Naive B cell (primary cell): Measurements from ENCODE around the gene TXNL4B. TPM values are rescaled to one million over a fixed set of nuclear protein-coding genes. Genes with fewer than 3 reads are reported as not detected.
A peak's percentile ranks its signal among the peaks of the same experiment; 100 is the strongest.
"Not testable (repeated sequence)": the region's sequence is repeated elsewhere in the genome, so short reads cannot be mapped to it uniquely, and the experiment has no call there.

ENCODE experiments used
- ATAC-seq, 2 donors: fragments of 150-1000 bp; cut with Tn5 transposase; 2 replicates each; pipeline ENCODE4 v1.10.0; 2021; ENCODE audit warnings: low read depth in 2 of 2, mild to moderate bottlenecking in 2 of 2, moderate library complexity in 2 of 2
- DNase-seq: peaks from one replicate; pipeline ENCODE4 v3.0.0; 2022
- H3K27ac Mint-ChIP-seq, 6 donors: one replicate each; pipeline ENCODE4 v1.8.0; 2020 to 2022; ENCODE audit warnings: mild to moderate bottlenecking in 6 of 6, mixed read lengths in 6 of 6, moderate library complexity in 5 of 6, inconsistent platforms in 2 of 6
- H3K27me3 Mint-ChIP-seq, 3 donors: one replicate each; pipeline ENCODE4 v1.8.0; 2021 to 2022; ENCODE audit warnings: mixed read lengths in 3 of 3, mild to moderate bottlenecking in 1 of 3
- H3K36me3 Mint-ChIP-seq, 2 donors: one replicate each; pipeline ENCODE4 v1.8.0; 2020 to 2022; ENCODE audit warnings: mixed read lengths in 2 of 2, inconsistent platforms in 1 of 2, mild to moderate bottlenecking in 1 of 2
- H3K4me1 Mint-ChIP-seq, 3 donors: one replicate each; pipeline ENCODE4 v1.8.0; 2020 to 2022; ENCODE audit warnings: mixed read lengths in 3 of 3, inconsistent platforms in 1 of 3, mild to moderate bottlenecking in 1 of 3, moderate library complexity in 1 of 3
- H3K4me3 Mint-ChIP-seq, 8 donors: one replicate each; pipeline ENCODE4 v1.8.0; 2020 to 2022; ENCODE audit warnings: mild to moderate bottlenecking in 8 of 8, mixed read lengths in 8 of 8, moderate library complexity in 8 of 8, inconsistent platforms in 2 of 8
- H3K9me3 Mint-ChIP-seq, 7 donors: one replicate each; pipeline ENCODE4 v1.8.0; 2020 to 2022; ENCODE audit warnings: mixed read lengths in 7 of 7, mild to moderate bottlenecking in 5 of 7, inconsistent platforms in 2 of 7, moderate library complexity in 1 of 7
- polyA plus RNA-seq, 6 donors: library from polyadenylated mRNA; unstranded; fragments of 300-500 nt; fragmentation: Illumina TruSeq; gene quantifications; one replicate each; pipeline ENCODE4 v1.2.3, GENCODE V29; 2021; ENCODE audit warnings: low read depth in 6 of 6

The TXNL4B gene
- polyA plus RNA-seq, 6 donors from 2014 or later = 11.1 to 19.8 (median 16.0) TPM

- no peak for DNase-seq
- no peak overlapping the region for H3K4me3 Mint-ChIP-seq
- H3K27me3 Mint-ChIP-seq = no peaks in the 10 kb centered on the region
- H3K27ac Mint-ChIP-seq = peak overlapping the region in 1 of 6 donors; percentile 24
- H3K4me1 Mint-ChIP-seq = peaks cover 0 to 10% (median 7%) of the 10 kb centered on the region in 3 donors
- H3K9me3 Mint-ChIP-seq = peaks cover 0 to 11% (median 4%) of the 10 kb centered on the region in 7 donors
- no peak for ATAC-seq
- H3K36me3 Mint-ChIP-seq = peaks cover 19 to 20% of the 10 kb centered on the region in 2 donors
These were observed 9.5 kb downstream of the TXNL4B start for GRCh38 chr16:72083778-72084404.

- H3K4me1 Mint-ChIP-seq, H3K27me3 Mint-ChIP-seq, H3K27ac Mint-ChIP-seq, H3K9me3 Mint-ChIP-seq, DNase-seq, ATAC-seq, H3K4me3 Mint-ChIP-seq, H3K36me3 Mint-ChIP-seq: not testable (repeated sequence)
These were observed 16.3 kb downstream of the TXNL4B start for GRCh38 chr16:72076991-72077706.

- not testable (repeated sequence) for DNase-seq, ATAC-seq, H3K36me3 Mint-ChIP-seq, H3K4me1 Mint-ChIP-seq, H3K4me3 Mint-ChIP-seq, H3K9me3 Mint-ChIP-seq, H3K27me3 Mint-ChIP-seq, H3K27ac Mint-ChIP-seq
These were observed 18.4 kb downstream of the TXNL4B start for GRCh38 chr16:72075067-72075466.

GRCh38 chr16:72073560-72074230 is 19.7 kb downstream of the TXNL4B start:
- ATAC-seq (no peak), DNase-seq (no peak)
- Mint-ChIP-seq H3K9me3 (no peaks in the 10 kb centered on the region), H3K4me1 (peaks cover 0 to 11% (median 0%) of the 10 kb centered on the region in 3 donors), H3K4me3 (no peak overlapping the region), H3K36me3 (no peaks in the 10 kb centered on the region), H3K27ac (peak overlapping the region in 1 of 6 donors; percentile 67), H3K27me3 (no peaks in the 10 kb centered on the region)

GRCh38 chr16:72072514-72073342 is 20.7 kb downstream of the TXNL4B start:
- no peak for ATAC-seq
- DNase-seq = no peak
- no peaks in the 10 kb centered on the region for H3K36me3 Mint-ChIP-seq
- H3K27me3 Mint-ChIP-seq = no peaks in the 10 kb centered on the region
- no peaks in the 10 kb centered on the region for H3K9me3 Mint-ChIP-seq
- H3K4me1 Mint-ChIP-seq = peaks cover 0 to 11% (median 0%) of the 10 kb centered on the region in 3 donors
- H3K27ac Mint-ChIP-seq = no peak overlapping the region
- peak overlapping the region in 1 of 8 donors; percentile 61 for H3K4me3 Mint-ChIP-seq

- ATAC-seq = no peak
These were observed 24.5 kb downstream of the TXNL4B start for GRCh38 chr16:72068930-72069329.

GRCh38 chr16:72066747-72067146 is 26.7 kb downstream of the TXNL4B start:
- peak in 1 of 2 donors; percentile 40 for ATAC-seq
- Mint-ChIP-seq H3K4me3 (no peak overlapping the region), H3K27ac (peak overlapping the region in 1 of 6 donors; percentile 61), H3K9me3 (no peaks in the 10 kb centered on the region), H3K4me1 (peaks cover 0 to 11% (median 0%) of the 10 kb centered on the region in 3 donors), H3K27me3 (no peaks in the 10 kb centered on the region), H3K36me3 (no peaks in the 10 kb centered on the region)
- DNase-seq = peak; percentile 12

More at GRCh38 chr16:72068930-72069329, 24.5 kb downstream of the TXNL4B start:
- no peak for DNase-seq
- no peaks in the 10 kb centered on the region for H3K9me3 Mint-ChIP-seq
- H3K27me3 Mint-ChIP-seq = no peaks in the 10 kb centered on the region
- H3K36me3 Mint-ChIP-seq = no peaks in the 10 kb centered on the region
- H3K4me1 Mint-ChIP-seq = peaks cover 0 to 11% (median 0%) of the 10 kb centered on the region in 3 donors
- no peak overlapping the region for H3K4me3 Mint-ChIP-seq
- peak overlapping the region in 1 of 6 donors; percentile 24 for H3K27ac Mint-ChIP-seq

GRCh38 chr16:72064361-72064894 is 29.0 kb downstream of the TXNL4B start:
- Mint-ChIP-seq H3K9me3 (no peaks in the 10 kb centered on the region), H3K36me3 (no peaks in the 10 kb centered on the region), H3K4me3 (peak overlapping the region in 1 of 8 donors; percentile 78), H3K4me1 (no peaks in the 10 kb centered on the region), H3K27me3 (no peaks in the 10 kb centered on the region), H3K27ac (peak overlapping the region in 2 of 6 donors; percentile 13 to 83)
- ATAC-seq (no peak), DNase-seq (no peak)

GRCh38 chr16:72061564-72061963 is 31.9 kb downstream of the TXNL4B start:
- H3K9me3 Mint-ChIP-seq = no peaks in the 10 kb centered on the region
- no peak overlapping the region for H3K27ac Mint-ChIP-seq
- H3K27me3 Mint-ChIP-seq = no peaks in the 10 kb centered on the region
- ATAC-seq = no peak
- DNase-seq = no peak
- no peaks in the 10 kb centered on the region for H3K36me3 Mint-ChIP-seq
- no peaks in the 10 kb centered on the region for H3K4me1 Mint-ChIP-seq
- peak overlapping the region in 1 of 8 donors; percentile 35 for H3K4me3 Mint-ChIP-seq

- Mint-ChIP-seq H3K27me3 (no peaks in the 10 kb centered on the region), H3K27ac (no peak overlapping the region), H3K4me1 (no peaks in the 10 kb centered on the region), H3K4me3 (no peak overlapping the region), H3K36me3 (no peaks in the 10 kb centered on the region), H3K9me3 (no peaks in the 10 kb centered on the region)
- ATAC-seq = no peak
- DNase-seq = no peak
These were observed 33.0 kb downstream of the TXNL4B start for GRCh38 chr16:72060405-72060804.

GRCh38 chr16:72059060-72059459 is 34.4 kb downstream of the TXNL4B start:
- DNase-seq, H3K27me3 Mint-ChIP-seq, H3K4me3 Mint-ChIP-seq, H3K4me1 Mint-ChIP-seq, ATAC-seq, H3K9me3 Mint-ChIP-seq, H3K27ac Mint-ChIP-seq, H3K36me3 Mint-ChIP-seq: not testable (repeated sequence)

- H3K36me3 Mint-ChIP-seq, H3K4me1 Mint-ChIP-seq, H3K4me3 Mint-ChIP-seq, H3K27me3 Mint-ChIP-seq, ATAC-seq, H3K9me3 Mint-ChIP-seq, DNase-seq, H3K27ac Mint-ChIP-seq: not testable (repeated sequence)
These were observed 36.1 kb downstream of the TXNL4B start for GRCh38 chr16:72057313-72057712.

GRCh38 chr16:72055911-72056310 is 37.5 kb downstream of the TXNL4B start:
- no peak overlapping the region for H3K27ac Mint-ChIP-seq

More at GRCh38 chr16:72055911-72056310, 37.5 kb downstream of the TXNL4B start:
- no peaks in the 10 kb centered on the region for H3K36me3 Mint-ChIP-seq
- H3K9me3 Mint-ChIP-seq = peaks cover 0 to 6% (median 0%) of the 10 kb centered on the region in 7 donors
- DNase-seq = no peak
- H3K27me3 Mint-ChIP-seq = no peaks in the 10 kb centered on the region
- no peaks in the 10 kb centered on the region for H3K4me1 Mint-ChIP-seq
- no peak overlapping the region for H3K4me3 Mint-ChIP-seq
- no peak for ATAC-seq
